Transverse colon (tissue), 3 donors: Measurements from ENCODE around the gene LDLRAD4.

Experiments used
- CTCF ChIP-seq, 5 experiments: fragments of 200-600 bp in 3 of 5; fragments of 450-650 bp in 2 of 5; sonication (generic) in 3 of 5; IDR thresholded peaks; 1 replicate in 2 of 5; 2 replicates in 3 of 5; pipeline ENCODE4 v1.5.1; 2016 to 2017; ENCODE audit warnings: antibody characterized with exemption in 5 of 5, inconsistent platforms in 3 of 5, mild to moderate bottlenecking in 2 of 5, moderate library complexity in 1 of 5
- POLR2A ChIP-seq: fragments of 450-650 bp; IDR thresholded peaks from one replicate; pipeline ENCODE4 v1.6.1; 2016; ENCODE audit warnings: antibody characterized with exemption, mild to moderate bottlenecking, moderate library complexity

GRCh38 chr18:13463526-13464210, 245.1 kb downstream of the LDLRAD4 start:
- TF ChIP-seq CTCF (IDR thresholded peaks at IDR 0.05) = no peak
- TF ChIP-seq POLR2A = no peak
